K562 (cell line): ENCODE data around the gene CHDH. TPM values are rescaled to one million over a fixed set of nuclear protein-coding genes. Genes with fewer than 3 reads are reported as not detected.

Experiments used
- ATAC-seq: fragments of 200-7000 bp; cut with Tn5 transposase; 3 replicates; pipeline ENCODE4 v1.9.1; 2020; ENCODE audit warnings: moderate library complexity
- BruUV-seq: library from RNA; stranded (reverse); fragments of 400-500 nt; replicated peaks from 2 replicates; lab custom pipeline; 2021; lab: Mats Ljungman, UMichigan
- CTCF ChIA-PET: fragments of 300-600 bp; formaldehyde crosslinking; extraction: SDS; loops from one replicate; lab custom pipeline; 2021; ENCODE audit warnings: low intra/inter-chr PET ratio; lab: Yijun Ruan, JAX
- POLR2A ChIA-PET: fragments of 300-600, 350-650 bp; sonication (Branson Sonifier 250); formaldehyde crosslinking; extraction: SDS; loops from one replicate; lab custom pipeline; 2021; ENCODE audit warnings: antibody characterized with exemption, inconsistent platforms; lab: Yijun Ruan, JAX
- DNase-seq, 4 experiments: peaks; one replicate each; pipeline versions ENCODE4 v3.0.0 to v3.0.0-alpha.2; 2011 to 2018; ENCODE audit warnings: low spot score in 3 of 4, mixed read lengths in 3 of 4; ENCODE audit errors: extremely low read depth in 1 of 4
- FAIRE-seq: peaks from 2 replicates; lab custom pipeline; 2011; peaks lifted over from hg19 to GRCh38; lab: Jason Lieb, UNC
- H2AFZ ChIP-seq: 2 replicates; pipeline ENCODE4 v1.6.0; 2011; ENCODE audit warnings: low read depth, low read length, control low read depth, inconsistent platforms
- H3K27ac ChIP-seq: fragments of 200-600 bp; 3 replicates; pipeline ENCODE4 v1.8.0; 2011; ENCODE audit warnings: low read depth, mild to moderate bottlenecking, control low read depth, inconsistent platforms, low read length, moderate library complexity, mixed read lengths; ENCODE audit errors: extremely low read depth
- H3K27me3 ChIP-seq, 2 experiments: fragments of 300-600 bp in 1 of 2; 2 replicates in 1 of 2; 3 replicates in 1 of 2; pipeline versions ENCODE4 v1.6.0 to v1.8.0; 2011; ENCODE audit warnings: inconsistent platforms in 2 of 2, low read length in 2 of 2, mild to moderate bottlenecking in 1 of 2, mixed read lengths in 1 of 2, moderate library complexity in 1 of 2; ENCODE audit not compliant: control insufficient read depth in 2 of 2, insufficient read depth in 2 of 2
- H3K36me3 ChIP-seq: fragments of 300-600 bp; 3 replicates; pipeline ENCODE4 v1.8.0; 2011; ENCODE audit warnings: mild to moderate bottlenecking, low read length, inconsistent platforms; ENCODE audit not compliant: control insufficient read depth, insufficient read depth
- H3K4me1 ChIP-seq, 2 experiments: fragments of 200-600 bp in 1 of 2; replicated peaks in 1 of 2; 2 replicates in 1 of 2; 3 replicates in 1 of 2; pipeline versions ENCODE4 v1.5.1 to v1.8.0; 2011; ENCODE audit warnings: inconsistent platforms in 2 of 2, low read length in 2 of 2, mild to moderate bottlenecking in 1 of 2, mixed read lengths in 1 of 2, moderate library complexity in 1 of 2; ENCODE audit not compliant: control insufficient read depth in 2 of 2, insufficient read depth in 2 of 2
- H3K4me2 ChIP-seq: 2 replicates; pipeline ENCODE4 v1.6.1; 2011; ENCODE audit warnings: low read length, control low read depth, inconsistent platforms, mixed read lengths; ENCODE audit not compliant: insufficient read depth
- H3K4me3 ChIP-seq: fragments of 200-600 bp; sonication (generic), shearing (Covaris generic); 2 replicates; pipeline ENCODE4 v1.5.1; 2016; ENCODE audit warnings: control low read depth, inconsistent platforms
- H3K79me2 ChIP-seq: fragments of 200-600 bp; 3 replicates; pipeline ENCODE4 v1.8.0; 2011; ENCODE audit warnings: low read length, inconsistent platforms; ENCODE audit not compliant: control insufficient read depth, insufficient read depth
- H3K9ac ChIP-seq, 2 experiments: 2 replicates each; pipeline versions ENCODE4 v1.6.0 to v1.6.1; 2011; ENCODE audit warnings: low read depth in 2 of 2, low read length in 2 of 2, control low read depth in 1 of 2, inconsistent platforms in 1 of 2, mild to moderate bottlenecking in 1 of 2, mixed read lengths in 1 of 2; ENCODE audit not compliant: insufficient read depth in 1 of 2
- H3K9me1 ChIP-seq: one replicate; pipeline ENCODE4 v1.6.0; 2011; ENCODE audit warnings: inconsistent platforms, mild to moderate bottlenecking, low read length, moderate library complexity; ENCODE audit not compliant: control insufficient read depth, insufficient read depth
- H3K9me3 ChIP-seq: replicated peaks from 2 replicates; pipeline ENCODE4 v1.5.1; 2011; ENCODE audit warnings: low read depth, low read length, inconsistent platforms; ENCODE audit not compliant: control insufficient read depth, insufficient read depth
- H4K20me1 ChIP-seq: replicated peaks from 2 replicates; pipeline ENCODE4 v1.6.1; 2011; ENCODE audit warnings: low read length, inconsistent platforms, mixed read lengths; ENCODE audit not compliant: control insufficient read depth, insufficient read depth
- ATF4 ChIP-seq: fragments of 450-650 bp; formaldehyde crosslinking; IDR thresholded peaks from 2 replicates; pipeline ENCODE4 v1.4.0; 2022; ENCODE audit warnings: mild to moderate bottlenecking, moderate library complexity
- CC2D1A ChIP-seq: fragments of 450-650 bp; IDR thresholded peaks from 2 replicates; pipeline ENCODE4 v1.6.1; 2017; ENCODE audit warnings: mild to moderate bottlenecking
- EP400 ChIP-seq: fragments of 450-650 bp; IDR thresholded peaks from 2 replicates; pipeline ENCODE4 v1.6.1; 2017; ENCODE audit warnings: antibody characterized with exemption, mild to moderate bottlenecking, moderate library complexity
- KHSRP ChIP-seq: fragments of 450-650 bp; IDR thresholded peaks from 2 replicates; pipeline ENCODE4 v1.6.1; 2017
- L3MBTL2 ChIP-seq: fragments of 450-650 bp; IDR thresholded peaks from 2 replicates; pipeline ENCODE4 v1.6.1; 2016; ENCODE audit warnings: mild to moderate bottlenecking, moderate library complexity
- MAFF ChIP-seq: IDR thresholded peaks from 2 replicates; pipeline ENCODE4 v1.6.1; 2012; ENCODE audit warnings: low read length, improper control_type of control experiment
- MEF2D ChIP-seq: conservative IDR thresholded peaks from 2 replicates; pipeline ENCODE4 v1.6.1; 2016; ENCODE audit warnings: low read depth, missing genetic modification characterization, missing compliant biosample characterization
- MNT ChIP-seq, 2 experiments: fragments of 450-650 bp; conservative IDR thresholded peaks; 2 replicates each; pipeline ENCODE4 v1.6.1; 2017; ENCODE audit warnings: mild to moderate bottlenecking in 2 of 2, moderate library complexity in 2 of 2
- NFE2L1 ChIP-seq: fragments of 450-650 bp; IDR thresholded peaks from 2 replicates; pipeline ENCODE4 v1.6.1; 2016; ENCODE audit warnings: missing genetic modification characterization, low read depth, mild to moderate bottlenecking, missing compliant biosample characterization, moderate library complexity, borderline replicate concordance
- PREB ChIP-seq: sonication (generic); formaldehyde crosslinking; IDR thresholded peaks from 2 replicates; pipeline ENCODE4 v1.8.1; 2023; ENCODE audit warnings: mild to moderate bottlenecking, missing genetic modification reagents
- RFX1 ChIP-seq: fragments of 450-650 bp; IDR thresholded peaks from 2 replicates; pipeline ENCODE4 v1.6.1; 2016; ENCODE audit warnings: mild to moderate bottlenecking, moderate library complexity
- SMAD4 ChIP-seq: fragments of 250-450 bp; sonication (Bioruptor Pico); conservative IDR thresholded peaks from 2 replicates; pipeline ENCODE4 v1.8.0; 2021; ENCODE audit warnings: inconsistent platforms, mild to moderate bottlenecking, moderate library complexity
- SRF ChIP-seq, 2 experiments: fragments of 250-450, 450-650 bp in 1 of 2; sonication (Bioruptor Pico) in 1 of 2; sonication (generic) in 1 of 2; formaldehyde crosslinking; IDR thresholded peaks; 2 replicates each; pipeline versions ENCODE4 v1.5.0 to v1.5.1; 2020 to 2022; ENCODE audit warnings: mild to moderate bottlenecking in 1 of 2, missing genetic modification reagents in 1 of 2
- SRSF7 ChIP-seq: fragments of 200-400 bp; formaldehyde crosslinking; optimal IDR thresholded peaks from 2 replicates; pipeline ENCODE3; 2017; ENCODE audit warnings: mild to moderate bottlenecking, low read depth, low read length
- ZNF24 ChIP-seq: fragments of 450-650 bp; IDR thresholded peaks from 2 replicates; pipeline ENCODE4 v1.6.1; 2016
- ZNF3 ChIP-seq: fragments of 250-450 bp; sonication (Bioruptor Pico); IDR thresholded peaks from 2 replicates; pipeline ENCODE4 v1.5.0; 2021; ENCODE audit warnings: mild to moderate bottlenecking, moderate library complexity
- ZNF77 ChIP-seq: fragments of 250-450 bp; sonication (Bioruptor Pico); IDR thresholded peaks from 2 replicates; pipeline ENCODE4 v1.5.0; 2020
- ZSCAN29 ChIP-seq: fragments of 450-650 bp; IDR thresholded peaks from 2 replicates; pipeline ENCODE4 v1.6.1; 2017
- ZZZ3 ChIP-seq: fragments of 450-650 bp; IDR thresholded peaks from 2 replicates; pipeline ENCODE4 v1.6.1; 2016; ENCODE audit warnings: antibody characterized with exemption, mild to moderate bottlenecking, moderate library complexity
- WGBS: fragments of 100-300 bp; shearing (Covaris generic); methylation state at CpG from one replicate; pipeline ENCODE4 v1.1.6; 2016; ENCODE audit warnings: low coverage, mixed read lengths; ENCODE audit not compliant: insufficient coverage; ENCODE audit errors: missing lambda C conversion rate; 5-methylcytosine and 5-hydroxymethylcytosine counted together
- in situ Hi-C: fragments of 300-500 bp; cut with MboI; formaldehyde crosslinking; loops from 4 replicates; pipeline ENCODE4 v1.15.0; 2018; ENCODE audit warnings: inconsistent platforms, mixed read lengths
- intact Hi-C: fragments of 100-400 bp; cut with micrococcal nuclease; formaldehyde crosslinking; loops from 2 replicates; pipeline ENCODE4 v1.14.2; 2022
- polyA plus RNA-seq, 8 experiments: library from polyadenylated mRNA; depleted of rRNA in 4 of 8; stranded (reverse) in 5 of 8; unstranded in 3 of 8; fragments of >200 nt; fragmentation: Nextera tagmentation in 2 of 8; fragmentation: Illumina TruSeq in 1 of 8; extraction: Ambion mirVana in 2 of 8; extraction: Trizol in 1 of 8; gene quantifications; 2 replicates each; pipeline versions ENCODE4 v1.2.1 to v1.2.3, GENCODE V29; 2011 to 2014; ENCODE audit warnings: inconsistent platforms in 1 of 8, missing spikeins in 1 of 8
- total RNA-seq, 7 experiments: library from RNA; depleted of rRNA in 6 of 7; stranded (reverse); fragments of >200 nt in 6 of 7; fragmentation: Illumina TruSeq in 2 of 7; extraction: Trizol in 2 of 7; gene quantifications; 2 replicates each; pipeline versions ENCODE4 v1.2.1 to v1.2.3, GENCODE V29; 2011 to 2021; ENCODE audit warnings: low replicate concordance in 1 of 7

CHDH gene
- total and polyA plus RNA-seq, 9 of the 15 experiments (the other 6 are each of a cell fraction or from before 2014, with no cell fraction given): 0.06 to 1.9 (median 0.46) TPM

GRCh38 chr3:53822331-53822741 lies 23.9 kb downstream of the CHDH start:
- H3K9me1 ChIP-seq: no peaks in the 10 kb centered on the region
- DNase-seq (no peak), ATAC-seq (no peak), FAIRE-seq (no peak)
- H3K4me3 ChIP-seq: no peak overlapping the region
- peaks cover 0 to 27% of the 10 kb centered on the region in 2 experiments; a peak in 2 of 5 replicates for H3K27me3 ChIP-seq
- intact Hi-C loops: no loop called here
- BruUV-seq: no TSS peak
- H3K9me3 ChIP-seq: no peaks in the 10 kb centered on the region
- H3K9ac ChIP-seq: no peak overlapping the region
- in situ Hi-C loops: no loop called here
- POLR2A ChIA-PET: no interaction called here
- no peaks in the 10 kb centered on the region for H3K36me3 ChIP-seq
- CTCF ChIA-PET: no interaction called here
- no peak overlapping the region for H2AFZ ChIP-seq
- no peaks in the 10 kb centered on the region for H3K79me2 ChIP-seq
- H3K27ac ChIP-seq: no peak overlapping the region
- H3K4me1 ChIP-seq: no peaks in the 10 kb centered on the region
- H3K4me2 ChIP-seq: no peak overlapping the region
- WGBS: 25% methylated on average over 13 of the region's 14 CpGs
- TF ChIP-seq EP400 (no peak), SMAD4 (CRISPR knock-in tag) (no peak), KHSRP (no peak), MEF2D (tag) (no peak), SRSF7 (no peak), RFX1 (no peak), NFE2L1 (no peak), MAFF (no peak), SRF (CRISPR knock-in tag; IDR thresholded peaks at IDR 0.05) (no peak), ZSCAN29 (no peak), ATF4 (no peak), ZZZ3 (no peak), ZNF24 (no peak), PREB (CRISPR knock-in tag) (no peak), ZNF77 (CRISPR knock-in tag) (no peak), MNT (conservative IDR thresholded peaks at IDR 0.05) (no peak), L3MBTL2 (no peak), CC2D1A (no peak), ZNF3 (CRISPR knock-in tag) (no peak)
- H4K20me1 ChIP-seq: no peaks in the 10 kb centered on the region; the same call in 1 of the 2 replicates
